SKM-1 (cell line): ENCODE measurements around the gene PRMT7.

Experiments used
- DNase-seq: peaks from one replicate; lab custom pipeline; 2025; ENCODE audit not compliant: unreplicated experiment; lab: John Stamatoyannopoulos, UW

The PRMT7 gene

GRCh38 chr16:68387301-68387700, 76.5 kb downstream of the PRMT7 start:
- DNase-seq: no peak

GRCh38 chr16:68388124-68388523, 77.3 kb downstream of the PRMT7 start:
- no peak for DNase-seq

- no peak for DNase-seq
These were observed 78.2 kb downstream of the PRMT7 start for GRCh38 chr16:68389006-68389405.

GRCh38 chr16:68389750-68390371, 79.0 kb downstream of the PRMT7 start:
- no peak for DNase-seq

GRCh38 chr16:68393333-68393732, 82.5 kb downstream of the PRMT7 start:
- DNase-seq: no peak

- no peak for DNase-seq
These were observed 84.5 kb downstream of the PRMT7 start for GRCh38 chr16:68395167-68395786.

GRCh38 chr16:68395815-68396214, 85.0 kb downstream of the PRMT7 start:
- DNase-seq: no peak

GRCh38 chr16:68396481-68396880, 85.7 kb downstream of the PRMT7 start:
- DNase-seq: no peak

- no peak for DNase-seq
These were observed 86.9 kb downstream of the PRMT7 start for GRCh38 chr16:68397710-68398201.

GRCh38 chr16:68399456-68399855, 88.6 kb downstream of the PRMT7 start:
- no peak for DNase-seq

GRCh38 chr16:68400083-68400923, 89.5 kb downstream of the PRMT7 start:
- DNase-seq: no peak

GRCh38 chr16:68400924-68401460, 90.2 kb downstream of the PRMT7 start:
- no peak for DNase-seq

GRCh38 chr16:68401871-68402747, 91.3 kb downstream of the PRMT7 start:
- DNase-seq: no peak

- no peak for DNase-seq
These were observed 91.9 kb downstream of the PRMT7 start for GRCh38 chr16:68402748-68403040.

- no peak for DNase-seq
These were observed 92.4 kb downstream of the PRMT7 start for GRCh38 chr16:68403177-68403576.

GRCh38 chr16:68403704-68404103, 92.9 kb downstream of the PRMT7 start:
- no peak for DNase-seq

GRCh38 chr16:68404736-68405345, 94.0 kb downstream of the PRMT7 start:
- DNase-seq: no peak

GRCh38 chr16:68406458-68407152, 95.8 kb downstream of the PRMT7 start:
- DNase-seq: no peak
